Type B pancreatic cell (in vitro differentiated cells): ENCODE measurements around the gene MCEMP1. TPM values are rescaled to one million over a fixed set of nuclear protein-coding genes. Genes with fewer than 3 reads are reported as not detected.

Experiments used
- DNase-seq: peaks from one replicate; pipeline ENCODE4 v3.0.0; 2021; ENCODE audit warnings: mixed read lengths; ENCODE audit not compliant: unreplicated experiment; ENCODE audit errors: extremely low spot score
- H3K27ac Mint-ChIP-seq: 2 replicates; pipeline ENCODE4 v1.8.0; 2021; ENCODE audit warnings: mild to moderate bottlenecking, mixed read lengths
- H3K27me3 Mint-ChIP-seq: 2 replicates; pipeline ENCODE4 v1.8.0; 2021; ENCODE audit warnings: mixed read lengths
- H3K36me3 Mint-ChIP-seq: 2 replicates; pipeline ENCODE4 v1.8.0; 2021; ENCODE audit warnings: mixed read lengths
- H3K4me1 Mint-ChIP-seq: one replicate; pipeline ENCODE4 v1.8.0; 2021; ENCODE audit warnings: mixed read lengths; ENCODE audit not compliant: unreplicated experiment
- H3K4me3 Mint-ChIP-seq: 2 replicates; pipeline ENCODE4 v1.8.0; 2021; ENCODE audit warnings: mild to moderate bottlenecking, mixed read lengths
- H3K9me3 Mint-ChIP-seq: 2 replicates; pipeline ENCODE4 v1.8.0; 2021; ENCODE audit warnings: mixed read lengths
- total RNA-seq: library from RNA; stranded (reverse); gene quantifications from 2 replicates; pipeline ENCODE4 v1.2.1, GENCODE V29; 2021; ENCODE audit warnings: low replicate concordance
- TF ChIP-seq, protein P1 (sequence below): fragments of 200-600 bp; sonication (generic); conservative IDR thresholded peaks from 2 replicates; pipeline ENCODE4 v1.5.0; 2021; ENCODE audit warnings: antibody characterized with exemption, mild to moderate bottlenecking

Gene MCEMP1
- total RNA-seq, 1 donor from 2014 or later: not detected

- Mint-ChIP-seq H3K4me3 (no peak overlapping the region), H3K4me1 (peaks cover 6% of the 10 kb centered on the region), H3K36me3 (no peaks in the 10 kb centered on the region), H3K27me3 (peaks cover 60% of the 10 kb centered on the region), H3K27ac (no peak overlapping the region), H3K9me3 (peaks cover 7% of the 10 kb centered on the region)
- TF ChIP-seq, protein P1, sequence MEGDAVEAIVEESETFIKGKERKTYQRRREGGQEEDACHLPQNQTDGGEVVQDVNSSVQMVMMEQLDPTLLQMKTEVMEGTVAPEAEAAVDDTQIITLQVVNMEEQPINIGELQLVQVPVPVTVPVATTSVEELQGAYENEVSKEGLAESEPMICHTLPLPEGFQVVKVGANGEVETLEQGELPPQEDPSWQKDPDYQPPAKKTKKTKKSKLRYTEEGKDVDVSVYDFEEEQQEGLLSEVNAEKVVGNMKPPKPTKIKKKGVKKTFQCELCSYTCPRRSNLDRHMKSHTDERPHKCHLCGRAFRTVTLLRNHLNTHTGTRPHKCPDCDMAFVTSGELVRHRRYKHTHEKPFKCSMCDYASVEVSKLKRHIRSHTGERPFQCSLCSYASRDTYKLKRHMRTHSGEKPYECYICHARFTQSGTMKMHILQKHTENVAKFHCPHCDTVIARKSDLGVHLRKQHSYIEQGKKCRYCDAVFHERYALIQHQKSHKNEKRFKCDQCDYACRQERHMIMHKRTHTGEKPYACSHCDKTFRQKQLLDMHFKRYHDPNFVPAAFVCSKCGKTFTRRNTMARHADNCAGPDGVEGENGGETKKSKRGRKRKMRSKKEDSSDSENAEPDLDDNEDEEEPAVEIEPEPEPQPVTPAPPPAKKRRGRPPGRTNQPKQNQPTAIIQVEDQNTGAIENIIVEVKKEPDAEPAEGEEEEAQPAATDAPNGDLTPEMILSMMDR: no peak
- DNase-seq: no peak
Observed at GRCh38 chr19:7676376-7676775, 514 bp upstream of the MCEMP1 start.

- peak overlapping the region; percentile 22 for H3K4me3 Mint-ChIP-seq
- TF ChIP-seq, protein P1: no peak
- H3K27me3 Mint-ChIP-seq: peaks cover 48% of the 10 kb centered on the region
- DNase-seq: no peak
- H3K27ac Mint-ChIP-seq: no peak overlapping the region
- H3K4me1 Mint-ChIP-seq: peaks cover 9% of the 10 kb centered on the region
- H3K9me3 Mint-ChIP-seq: peaks cover 7% of the 10 kb centered on the region
- peaks cover 3% of the 10 kb centered on the region for H3K36me3 Mint-ChIP-seq
Observed at GRCh38 chr19:7677669-7678311, 900 bp downstream of the MCEMP1 start.

DNA sequence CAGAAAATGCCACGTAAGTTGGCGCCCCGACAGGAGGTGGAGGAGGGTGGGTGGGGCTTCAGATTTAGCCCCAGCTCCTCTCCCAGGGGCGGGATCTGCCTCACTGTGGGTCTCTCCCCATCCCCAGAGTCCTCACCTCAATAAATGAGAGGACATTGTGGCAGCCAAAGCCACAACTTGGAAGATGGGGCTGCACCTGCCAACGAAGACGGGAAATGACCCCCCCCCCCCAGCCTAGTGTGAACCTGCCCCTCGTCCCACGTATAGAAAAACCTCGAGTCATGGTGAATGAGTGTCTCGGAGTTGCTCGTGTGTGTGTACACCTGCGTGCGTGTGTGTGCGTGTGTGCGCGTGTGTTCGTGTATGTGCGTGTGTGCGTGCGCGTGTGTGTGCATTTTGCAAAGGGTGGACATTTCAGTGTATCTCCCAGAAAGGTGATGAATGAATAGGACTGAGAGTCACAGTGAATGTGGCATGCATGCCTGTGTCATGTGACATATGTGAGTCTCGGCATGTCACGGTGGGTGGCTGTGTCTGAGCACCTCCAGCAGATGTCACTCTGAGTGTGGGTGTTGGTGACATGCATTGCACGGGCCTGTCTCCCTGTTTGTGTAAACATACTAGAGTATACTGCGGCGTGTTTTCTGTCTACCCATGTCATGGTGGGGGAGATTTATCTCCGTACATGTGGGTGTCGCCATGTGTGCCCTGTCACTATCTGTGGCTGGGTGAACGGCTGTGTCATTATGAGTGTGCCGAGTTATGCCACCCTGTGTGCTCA is 2.3 kb downstream of the MCEMP1 start:
- TF ChIP-seq, protein P1: no peak

GRCh38 chr19:7679771-7680605 is 3.1 kb downstream of the MCEMP1 start:
- H3K4me3 Mint-ChIP-seq: peak overlapping the region; percentile 81
- peaks cover 9% of the 10 kb centered on the region for H3K4me1 Mint-ChIP-seq
- no peaks in the 10 kb centered on the region for H3K9me3 Mint-ChIP-seq
- DNase-seq: no peak
- H3K27ac Mint-ChIP-seq: peak overlapping the region; percentile 41
- TF ChIP-seq, protein P1: no peak
- peaks cover 32% of the 10 kb centered on the region for H3K27me3 Mint-ChIP-seq
- peaks cover 4% of the 10 kb centered on the region for H3K36me3 Mint-ChIP-seq

More for the DNA sequence above, 2.3 kb downstream of the MCEMP1 start:
- Mint-ChIP-seq H3K4me1 (peaks cover 9% of the 10 kb centered on the region), H3K36me3 (peaks cover 4% of the 10 kb centered on the region), H3K4me3 (peak overlapping the region; percentile 80), H3K27me3 (peaks cover 37% of the 10 kb centered on the region), H3K27ac (peak overlapping the region; percentile 38), H3K9me3 (peaks cover 4% of the 10 kb centered on the region)
- no peak for DNase-seq

DNA sequence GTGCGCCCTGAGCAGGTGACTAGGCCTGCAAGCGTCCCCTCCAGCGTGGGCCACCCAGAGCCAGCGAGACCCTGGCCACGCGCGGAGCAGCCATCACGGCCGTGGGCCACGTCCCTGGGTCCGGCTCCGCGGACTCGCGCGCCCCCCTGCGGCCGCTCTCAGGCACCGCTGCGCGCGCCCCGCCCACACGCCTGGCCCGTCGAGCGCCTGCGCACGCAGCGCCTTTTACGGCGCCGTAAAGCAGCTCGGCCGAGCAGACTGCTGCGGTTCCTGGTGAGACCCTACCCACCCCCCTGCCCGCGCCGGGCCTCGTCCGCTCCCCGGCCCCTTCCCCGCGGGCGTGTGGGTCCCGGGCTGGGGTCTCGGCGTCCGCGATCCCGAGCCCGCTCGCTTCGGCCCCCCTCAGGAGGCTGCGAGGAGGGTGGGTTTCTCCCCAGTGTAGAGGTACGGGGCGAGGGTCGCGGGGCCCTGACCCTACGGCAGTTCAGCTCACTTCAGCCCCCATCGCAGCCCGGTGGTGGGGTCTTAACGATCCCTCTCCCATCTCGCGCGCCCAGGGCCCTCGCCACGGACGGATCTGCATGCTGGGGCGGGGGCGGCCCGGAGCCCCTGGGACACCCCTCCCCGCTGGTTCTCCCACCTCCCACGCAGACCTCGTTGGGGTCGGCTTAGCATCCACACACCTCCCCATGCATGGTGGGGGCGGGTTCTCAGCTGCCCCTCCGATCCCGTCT is 3.9 kb downstream of the MCEMP1 start, which contains the start of gene TRAPPC5:
TSS of gene TRAPPC5 (plus strand) at position 228 of the 734 bp plus-strand sequence. CDS start 1,421 bp downstream, outside the sequence.
- Mint-ChIP-seq H3K27me3 (peaks cover 30% of the 10 kb centered on the region), H3K27ac (peak within 1 kb of the TSS; percentile 72), H3K4me3 (peak within 1 kb of the TSS; percentile 90), H3K9me3 (no peaks in the 10 kb centered on the region), H3K4me1 (peaks cover 9% of the 10 kb centered on the region), H3K36me3 (peaks cover 9% of the 10 kb centered on the region)
- peak; percentile 92 for DNase-seq
- TF ChIP-seq, protein P1: peak; percentile 97
